MM.1S (cell line): ENCODE measurements around the gene ZBTB25.
A peak's percentile ranks its signal among the peaks of the same experiment; 100 is the strongest.

Experiments
- EZH2 ChIP-seq: fragments of 300-600 bp; sonication (generic); optimal IDR thresholded peaks from 2 replicates; pipeline ENCODE3; 2017; ENCODE audit warnings: low read depth, mild to moderate bottlenecking, antibody characterized with exemption, low read length, mixed read lengths
- TF ChIP-seq, protein P1 (sequence below): fragments of 300-600 bp; sonication (generic); IDR thresholded peaks from 2 replicates; pipeline ENCODE4 v1.5.1; 2016; ENCODE audit warnings: antibody characterized with exemption, low read length, mixed read lengths

DNA sequence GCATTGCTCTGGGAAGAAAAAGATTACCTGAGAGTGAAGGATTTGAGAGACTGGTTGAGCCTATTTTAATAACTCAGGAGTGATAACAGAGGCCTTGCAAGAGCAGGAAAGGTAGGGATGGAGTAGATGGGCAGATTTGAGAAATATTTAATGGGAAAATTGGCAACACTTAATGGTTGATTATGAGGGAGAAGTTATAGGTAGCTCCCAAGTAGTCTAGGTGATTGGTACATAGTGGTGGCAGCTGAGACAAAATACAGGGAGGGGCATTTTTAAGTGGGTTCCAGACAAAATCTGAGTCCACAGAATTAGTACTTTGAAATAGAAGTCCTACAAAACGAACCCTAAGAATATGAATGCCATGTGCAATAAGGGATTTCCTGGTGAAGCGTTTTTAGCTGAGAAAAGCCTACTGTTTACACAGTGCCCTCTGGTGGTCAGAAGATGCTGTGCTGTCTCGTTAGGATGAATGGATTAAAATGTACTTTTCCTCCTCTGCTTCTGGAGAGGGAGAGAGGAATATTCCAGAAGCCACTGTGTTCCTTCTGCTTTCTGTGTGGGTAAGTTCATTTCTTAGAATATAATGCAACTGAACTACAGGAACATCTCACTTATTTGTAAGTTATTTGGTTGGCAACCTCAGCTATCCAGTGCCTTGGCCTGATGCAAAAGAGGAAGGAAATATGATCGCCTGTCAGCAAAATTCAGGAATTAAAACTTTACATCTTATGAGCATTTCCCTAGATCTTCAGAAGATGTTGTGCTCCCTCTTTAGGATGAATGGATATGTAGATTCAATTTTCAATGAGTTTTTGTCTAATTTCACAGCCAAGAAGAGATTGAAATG lies 7.4 kb upstream of the ZBTB25 start:
- TF ChIP-seq, protein P1, sequence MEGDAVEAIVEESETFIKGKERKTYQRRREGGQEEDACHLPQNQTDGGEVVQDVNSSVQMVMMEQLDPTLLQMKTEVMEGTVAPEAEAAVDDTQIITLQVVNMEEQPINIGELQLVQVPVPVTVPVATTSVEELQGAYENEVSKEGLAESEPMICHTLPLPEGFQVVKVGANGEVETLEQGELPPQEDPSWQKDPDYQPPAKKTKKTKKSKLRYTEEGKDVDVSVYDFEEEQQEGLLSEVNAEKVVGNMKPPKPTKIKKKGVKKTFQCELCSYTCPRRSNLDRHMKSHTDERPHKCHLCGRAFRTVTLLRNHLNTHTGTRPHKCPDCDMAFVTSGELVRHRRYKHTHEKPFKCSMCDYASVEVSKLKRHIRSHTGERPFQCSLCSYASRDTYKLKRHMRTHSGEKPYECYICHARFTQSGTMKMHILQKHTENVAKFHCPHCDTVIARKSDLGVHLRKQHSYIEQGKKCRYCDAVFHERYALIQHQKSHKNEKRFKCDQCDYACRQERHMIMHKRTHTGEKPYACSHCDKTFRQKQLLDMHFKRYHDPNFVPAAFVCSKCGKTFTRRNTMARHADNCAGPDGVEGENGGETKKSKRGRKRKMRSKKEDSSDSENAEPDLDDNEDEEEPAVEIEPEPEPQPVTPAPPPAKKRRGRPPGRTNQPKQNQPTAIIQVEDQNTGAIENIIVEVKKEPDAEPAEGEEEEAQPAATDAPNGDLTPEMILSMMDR: peak; percentile 69
- TF ChIP-seq EZH2: no peak
